Peyer's patch (tissue), 4 donors: ENCODE results near the gene CRIM1. TPM values are rescaled to one million over a fixed set of nuclear protein-coding genes. Genes with fewer than 3 reads are reported as not detected.

ENCODE experiments used
- DNase-seq, 3 donors: peaks; one replicate each; pipeline ENCODE4 v3.0.0-alpha.2; 2017 to 2019
- H3K27ac ChIP-seq, 4 donors: fragments of 200-600 bp; sonication (generic); one replicate each; pipeline ENCODE4 v1.5.1; 2016 to 2019
- H3K27me3 ChIP-seq, 2 donors: fragments of 200-600 bp; sonication (generic); one replicate each; pipeline ENCODE4 v1.5.1; 2019
- H3K36me3 ChIP-seq, 3 donors: fragments of 200-600 bp; sonication (generic); one replicate each; pipeline ENCODE4 v1.5.1; 2016 to 2019
- H3K4me1 ChIP-seq, 4 donors: fragments of 200-600 bp; sonication (generic); one replicate each; pipeline ENCODE4 v1.5.1; 2016 to 2019
- H3K4me3 ChIP-seq, 4 donors: fragments of 200-600 bp; sonication (generic); 1 replicate in 3 of 4; 2 replicates in 1 of 4; pipeline ENCODE4 v1.5.1; 2016 to 2019; ENCODE audit warnings: mild to moderate bottlenecking in 1 of 4
- H3K9me3 ChIP-seq, 4 donors: fragments of 200-600 bp; sonication (generic); one replicate each; pipeline ENCODE4 v1.5.1; 2016 to 2019; ENCODE audit warnings: mild to moderate bottlenecking in 1 of 4
- POLR2A ChIP-seq, 2 donors: fragments of 450-650 bp; IDR thresholded peaks; one replicate each; pipeline ENCODE4 v1.5.1; 2017; ENCODE audit warnings: antibody characterized with exemption in 2 of 2, mild to moderate bottlenecking in 2 of 2, moderate library complexity in 2 of 2
- total RNA-seq, 4 donors: library from RNA; depleted of rRNA; stranded (reverse); fragments of >200 nt; gene quantifications; one replicate each; pipeline ENCODE4 v1.1.0, GENCODE V29; 2016
- TF ChIP-seq, protein P1 (sequence below), 6 experiments: fragments of 450-650 bp in 4 of 6; fragments of 200-600 bp in 2 of 6; sonication (generic) in 1 of 6; IDR thresholded peaks; one replicate each; pipeline ENCODE4 v1.5.1; 2017 to 2019; ENCODE audit warnings: antibody characterized with exemption in 6 of 6, mild to moderate bottlenecking in 3 of 6, moderate library complexity in 1 of 6

Gene CRIM1
- total RNA-seq, 4 donors from 2014 or later: 29.9 to 181 (median 63.6) TPM

DNA sequence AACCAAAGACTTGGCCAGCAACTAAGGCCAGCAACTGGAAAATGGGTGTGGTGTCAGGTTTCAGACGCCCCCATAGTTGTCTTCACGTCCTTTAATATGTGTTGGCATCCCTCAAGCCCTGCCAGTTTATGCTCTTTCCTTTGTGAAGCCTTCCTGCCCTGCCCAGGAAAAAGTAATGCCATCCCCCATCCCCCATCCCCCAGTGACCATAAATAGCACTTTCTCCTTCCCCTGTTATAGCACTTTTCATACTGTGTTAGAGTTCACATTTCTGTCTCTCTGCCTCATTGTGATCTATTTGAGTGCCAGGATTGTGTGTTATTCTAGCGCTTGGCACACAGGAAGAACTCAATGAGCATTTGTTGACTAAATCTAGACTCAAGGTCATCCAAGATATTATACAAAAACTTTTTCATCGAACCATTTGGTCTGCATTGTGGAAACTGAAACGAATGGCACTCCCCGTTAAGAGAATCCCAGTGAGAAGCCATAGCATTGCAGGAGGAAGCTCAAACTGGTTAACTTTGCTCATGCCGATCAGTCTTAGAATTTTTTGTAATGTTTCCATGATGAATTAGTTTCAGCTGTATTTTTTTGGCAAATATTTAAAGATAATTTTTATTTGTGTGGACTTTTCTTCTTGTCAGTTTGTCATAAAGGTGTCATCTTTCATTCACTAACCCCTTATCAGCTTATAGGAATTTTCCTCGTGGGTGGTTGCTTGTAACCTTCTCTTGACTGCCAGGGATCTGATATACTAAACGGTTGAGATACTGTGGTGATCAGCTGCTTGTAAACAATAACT lies 15.7 kb downstream of the CRIM1 start:
- Histone ChIP-seq H3K36me3 (no peaks in the 10 kb centered on the region), H3K4me1 (peaks cover 0 to 64% (median 1%) of the 10 kb centered on the region in 4 donors), H3K9me3 (no peaks in the 10 kb centered on the region), H3K4me3 (no peak overlapping the region), H3K27ac (peak overlapping the region in 2 of 4 donors; percentile 44 to 51), H3K27me3 (no peaks in the 10 kb centered on the region)
- no peak for DNase-seq
- TF ChIP-seq, protein P1, sequence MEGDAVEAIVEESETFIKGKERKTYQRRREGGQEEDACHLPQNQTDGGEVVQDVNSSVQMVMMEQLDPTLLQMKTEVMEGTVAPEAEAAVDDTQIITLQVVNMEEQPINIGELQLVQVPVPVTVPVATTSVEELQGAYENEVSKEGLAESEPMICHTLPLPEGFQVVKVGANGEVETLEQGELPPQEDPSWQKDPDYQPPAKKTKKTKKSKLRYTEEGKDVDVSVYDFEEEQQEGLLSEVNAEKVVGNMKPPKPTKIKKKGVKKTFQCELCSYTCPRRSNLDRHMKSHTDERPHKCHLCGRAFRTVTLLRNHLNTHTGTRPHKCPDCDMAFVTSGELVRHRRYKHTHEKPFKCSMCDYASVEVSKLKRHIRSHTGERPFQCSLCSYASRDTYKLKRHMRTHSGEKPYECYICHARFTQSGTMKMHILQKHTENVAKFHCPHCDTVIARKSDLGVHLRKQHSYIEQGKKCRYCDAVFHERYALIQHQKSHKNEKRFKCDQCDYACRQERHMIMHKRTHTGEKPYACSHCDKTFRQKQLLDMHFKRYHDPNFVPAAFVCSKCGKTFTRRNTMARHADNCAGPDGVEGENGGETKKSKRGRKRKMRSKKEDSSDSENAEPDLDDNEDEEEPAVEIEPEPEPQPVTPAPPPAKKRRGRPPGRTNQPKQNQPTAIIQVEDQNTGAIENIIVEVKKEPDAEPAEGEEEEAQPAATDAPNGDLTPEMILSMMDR (IDR thresholded peaks at IDR 0.05): no peak
- TF ChIP-seq POLR2A (IDR thresholded peaks at IDR 0.05): no peak

DNA sequence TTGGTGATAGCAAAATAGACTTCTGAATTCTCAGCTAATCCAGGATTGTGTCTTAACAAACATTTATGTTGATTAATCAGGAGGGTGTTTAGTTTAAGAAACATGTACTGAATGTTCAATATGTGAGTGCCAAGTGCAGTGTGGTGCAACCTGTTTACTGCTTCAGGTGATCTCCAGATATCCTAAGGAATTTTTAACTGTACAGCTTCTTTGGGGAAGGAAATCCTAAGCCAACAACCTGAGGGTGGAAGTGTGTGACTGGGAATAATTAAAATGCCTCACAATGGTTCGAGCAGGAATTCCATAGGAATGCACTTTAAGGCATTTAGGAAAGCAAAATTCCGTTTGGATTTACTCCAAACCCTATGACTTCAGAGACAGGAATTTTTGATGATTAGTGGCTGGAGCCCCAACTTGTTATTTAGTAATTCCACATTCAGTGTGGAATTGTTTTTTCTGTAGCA lies 16.4 kb downstream of the CRIM1 start:
- no peaks in the 10 kb centered on the region for H3K27me3 ChIP-seq
- no peaks in the 10 kb centered on the region for H3K9me3 ChIP-seq
- no peak overlapping the region for H3K4me3 ChIP-seq
- peak overlapping the region in 2 of 4 donors; percentile 6 to 44 for H3K27ac ChIP-seq
- H3K4me1 ChIP-seq: peaks cover 0 to 71% (median 1%) of the 10 kb centered on the region in 4 donors
- TF ChIP-seq POLR2A (IDR thresholded peaks at IDR 0.05): no peak
- TF ChIP-seq, protein P1 (IDR thresholded peaks at IDR 0.05): no peak
- no peak for DNase-seq
- H3K36me3 ChIP-seq: no peaks in the 10 kb centered on the region

DNA sequence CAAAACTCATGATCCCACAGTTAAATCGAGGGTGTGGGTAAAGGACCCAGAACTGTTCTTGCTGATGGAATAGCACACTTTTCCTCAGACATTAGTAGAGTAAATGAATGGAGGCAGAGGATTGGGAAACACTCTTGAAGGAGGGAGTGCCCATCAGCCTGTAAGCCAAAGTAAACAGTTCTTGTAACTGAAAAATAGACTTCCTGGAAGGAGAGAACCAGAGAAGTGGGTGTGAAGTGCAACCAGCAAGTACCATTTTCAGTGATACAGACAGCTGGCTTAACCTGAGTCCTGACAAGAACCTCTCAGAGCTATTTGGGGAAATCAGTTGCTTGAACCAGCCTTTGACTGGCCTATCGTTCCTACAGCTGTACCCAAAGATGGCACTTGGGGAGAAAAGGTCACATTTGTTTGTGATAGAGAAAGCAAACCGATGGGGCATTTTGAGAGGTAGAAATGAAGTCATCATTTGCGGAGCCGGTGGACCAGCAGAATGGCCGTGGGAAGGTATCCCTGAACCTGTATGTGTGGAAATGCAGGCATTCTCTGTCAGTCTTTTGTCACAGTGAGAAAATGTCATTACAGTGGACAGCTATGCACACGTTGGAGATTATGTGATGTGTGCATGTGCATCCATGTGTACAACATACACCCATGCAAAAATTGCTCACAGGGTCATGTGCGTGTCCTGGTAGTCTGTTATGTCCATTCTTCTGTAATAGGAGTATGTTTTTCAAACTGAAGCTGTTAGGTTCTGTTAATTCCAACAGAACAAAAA lies 17.8 kb downstream of the CRIM1 start:
- Histone ChIP-seq H3K27me3 (no peaks in the 10 kb centered on the region), H3K4me1 (peaks cover 0 to 67% (median 1%) of the 10 kb centered on the region in 4 donors), H3K4me3 (no peak overlapping the region), H3K27ac (peak overlapping the region in 2 of 4 donors; percentile 7 to 68), H3K36me3 (no peaks in the 10 kb centered on the region), H3K9me3 (no peaks in the 10 kb centered on the region)
- DNase-seq: no peak
- TF ChIP-seq, protein P1 (IDR thresholded peaks at IDR 0.05): no peak
- no peak for TF ChIP-seq POLR2A (IDR thresholded peaks at IDR 0.05)

DNA sequence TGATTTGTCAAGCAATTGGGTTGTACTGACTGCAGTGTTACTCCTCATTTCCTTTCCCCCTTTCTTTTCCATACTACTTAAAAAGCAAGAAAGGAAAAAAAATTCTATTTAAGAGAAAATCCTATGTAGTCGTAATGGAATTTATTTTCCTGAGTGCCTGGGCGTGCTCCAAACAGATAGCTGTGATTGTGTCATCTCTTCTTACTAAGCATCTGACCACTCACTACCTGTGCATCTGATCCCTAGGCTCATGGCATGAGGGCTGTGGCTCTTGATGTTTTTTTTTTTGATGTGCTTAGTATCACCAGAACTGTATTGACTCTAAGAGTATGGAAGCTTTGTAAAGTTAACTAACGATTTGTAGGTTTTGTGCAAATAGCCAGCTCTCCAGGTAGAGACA lies 19.0 kb downstream of the CRIM1 start:
- Histone ChIP-seq H3K27ac (no peak overlapping the region), H3K27me3 (no peaks in the 10 kb centered on the region), H3K4me1 (peaks cover 0 to 62% (median 1%) of the 10 kb centered on the region in 4 donors)

DNA sequence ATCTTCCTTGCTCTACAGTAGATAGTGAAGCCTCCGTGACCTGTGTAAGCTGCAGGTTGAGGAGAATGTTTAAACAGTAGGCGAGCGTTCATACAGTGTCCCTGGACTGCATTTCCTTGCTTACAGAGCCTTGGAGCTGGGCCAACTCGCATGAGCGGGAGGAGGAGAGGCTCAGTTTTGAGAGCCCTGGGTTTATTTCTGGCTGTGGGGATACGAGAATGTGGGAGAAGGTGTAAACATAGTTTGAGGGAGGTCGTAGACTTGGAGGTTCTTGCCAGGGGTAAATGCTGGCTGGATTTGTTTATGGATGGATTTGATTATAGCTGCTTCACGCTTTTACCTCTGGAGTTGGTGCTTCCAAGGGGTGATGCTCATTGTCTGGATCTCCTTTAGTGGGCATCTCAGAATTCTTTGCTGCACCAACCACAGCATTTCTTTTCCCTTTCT lies 20.8 kb downstream of the CRIM1 start:
- Histone ChIP-seq H3K36me3 (no peaks in the 10 kb centered on the region), H3K4me3 (peak overlapping the region in 1 of 4 donors; percentile 12), H3K9me3 (no peaks in the 10 kb centered on the region), H3K27ac (peak overlapping the region in 3 of 4 donors; percentile 34 to 52 (median 41)), H3K4me1 (peaks cover 0 to 65% (median 1%) of the 10 kb centered on the region in 4 donors), H3K27me3 (no peaks in the 10 kb centered on the region)
- TF ChIP-seq, protein P1 (IDR thresholded peaks at IDR 0.05): no peak
- TF ChIP-seq POLR2A (IDR thresholded peaks at IDR 0.05): no peak
- DNase-seq: peak in 2 of 3 donors; percentile 74 to 77

More for the DNA sequence above, 19.0 kb downstream of the CRIM1 start:
- Histone ChIP-seq H3K36me3 (no peaks in the 10 kb centered on the region), H3K4me3 (no peak overlapping the region), H3K9me3 (no peaks in the 10 kb centered on the region)
- TF ChIP-seq, protein P1 (IDR thresholded peaks at IDR 0.05): no peak
- TF ChIP-seq POLR2A (IDR thresholded peaks at IDR 0.05): no peak
- no peak for DNase-seq
